Measurements from ENCODE around the gene TARBP1. TPM values are rescaled to one million over a fixed set of nuclear protein-coding genes. Genes with fewer than 3 reads are reported as not detected.

Gene TARBP1
- total and polyA plus RNA-seq, 2 of the 8 experiments (the other 6 are each of a cell fraction or from before 2014, with no cell fraction given), result 21.9 to 32.3 TPM

DNA sequence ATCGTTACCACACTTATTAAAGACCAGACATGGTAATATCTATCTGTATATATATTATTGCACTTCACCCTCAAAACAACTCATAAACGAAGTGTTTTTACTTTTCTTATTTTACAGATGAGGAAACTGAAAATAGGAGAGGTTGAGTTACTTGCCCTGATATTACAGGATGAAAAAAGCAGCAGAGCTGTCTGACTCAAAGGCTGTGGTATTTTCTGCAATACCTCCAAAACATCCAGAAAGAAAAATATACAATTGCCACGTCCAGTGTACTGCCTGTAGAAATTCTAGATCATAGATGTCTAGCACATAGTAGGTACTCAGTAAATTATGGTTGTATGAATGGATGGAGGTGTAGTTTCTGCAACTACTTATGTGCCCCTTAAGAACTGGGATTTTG, 5.2 kb upstream of the TARBP1 start:
- H4K20me1 ChIP-seq (replicated peaks in 1 of 2; ENCODE audit: control insufficient read depth in 1 of 2, insufficient read depth in 2 of 2, low read length in 2 of 2), result no peaks in the 10 kb centered on the region
- no peak overlapping the region for H4K5ac ChIP-seq (ENCODE audit: insufficient read length, low read depth, low read length)
- H3K27me3 ChIP-seq (replicated peaks in 1 of 4; ENCODE audit: control insufficient read depth in 3 of 4, extremely low read depth in 1 of 4, insufficient read depth in 3 of 4, low read length in 3 of 4), result peaks cover 0 to 9% (median 4%) of the 10 kb centered on the region in 4 experiments; a peak in 6 of 7 replicates
- H3K4ac ChIP-seq (replicated peaks; ENCODE audit: insufficient read length, low read depth, low read length), result no peak overlapping the region
- peaks cover 2% of the 10 kb centered on the region; the same call in 1 of the 2 replicates for H3K23me2 ChIP-seq (ENCODE audit: low read depth, low read length)
- no peak overlapping the region for H3K27ac ChIP-seq (ENCODE audit: low read depth, low read length)
- H4K8ac ChIP-seq (ENCODE audit: extremely low read depth, insufficient read depth, low read length), result no peak overlapping the region
- TF ChIP-seq SIRT6 (IDR thresholded peaks at IDR 0.05; ENCODE audit: low read length) (no peak), SUZ12 (IDR thresholded peaks at IDR 0.05; ENCODE audit: low read length) (no peak)
- H4K91ac ChIP-seq (replicated peaks; ENCODE audit: insufficient read length, low read length), result no peak overlapping the region
- WGBS, 2 experiments (ENCODE audit: extremely low coverage in 1 of 2, insufficient coverage in 1 of 2, insufficient read length in 1 of 2, insufficient replicate concordance in 2 of 2, low coverage in 1 of 2, low lambda C conversion rate in 2 of 2, missing lambda C conversion rate in 1 of 2), result 73% methylated on average over 3 of the region's 3 CpGs; no CpG with 5 or more reads in 1 of the 2 experiments
- no peaks in the 10 kb centered on the region for H3K9me3 ChIP-seq (ENCODE audit: insufficient read depth in 2 of 2, low read depth in 1 of 2, low read length in 1 of 2)
- peaks cover 0 to 2% (median 0%) of the 10 kb centered on the region in 4 experiments; a peak in 1 of 7 replicates for H3K4me1 ChIP-seq (replicated peaks in 1 of 4; ENCODE audit: control insufficient read depth in 3 of 4, insufficient read depth in 4 of 4, low read length in 3 of 4)
- no peak overlapping the region for H2BK12ac ChIP-seq (ENCODE audit: low read depth, low read length)
- H3K4me3 ChIP-seq (ENCODE audit: extremely low read depth in 1 of 4, insufficient read depth in 2 of 4, low read depth in 3 of 4, low read length in 4 of 4), result no peak overlapping the region
- H2BK20ac ChIP-seq (ENCODE audit: low read length), result no peak overlapping the region
- CTCF ChIA-PET (ENCODE audit: partially characterized antibody), result interaction anchor here (0.7 to 3.6 kb wide), 2 partner anchors 8 to 15 kb away, joined by 3 to 9 read pairs; no protein-coding TSS in a partner anchor
- H2AFZ ChIP-seq (ENCODE audit: low read length), result no peak overlapping the region
- H3K4me2 ChIP-seq (ENCODE audit: insufficient read depth in 1 of 2, low read depth in 2 of 2, low read length in 2 of 2), result no peak overlapping the region
- H2BK15ac ChIP-seq (ENCODE audit: low read length), result no peak overlapping the region
- no peak overlapping the region for H3K56ac ChIP-seq (replicated peaks; ENCODE audit: insufficient read length, low read depth, low read length)
- H2BK120ac ChIP-seq (replicated peaks; ENCODE audit: low read depth, low read length), result no peak overlapping the region
- H3K36me3 ChIP-seq (ENCODE audit: control insufficient read depth in 2 of 4, insufficient read depth in 4 of 4, low read length in 3 of 4), result no peaks in the 10 kb centered on the region
- no peak overlapping the region for H2BK5ac ChIP-seq (ENCODE audit: low read depth, low read length)
- H3K9ac ChIP-seq (replicated peaks in 1 of 4; ENCODE audit: extremely low read depth in 1 of 4, low read depth in 3 of 4, low read length in 3 of 4), result no peak overlapping the region
- H3K23ac ChIP-seq (ENCODE audit: insufficient read length), result no peak overlapping the region
- DNase-seq (ENCODE audit: low read depth in 1 of 2, low spot score in 2 of 2) (no peak), FAIRE-seq (no peak)
- no peak overlapping the region for H2AK5ac ChIP-seq (ENCODE audit: low read depth, low read length)
- POLR2A ChIA-PET (ENCODE audit: partially characterized antibody), result no interaction called here
- H3K18ac ChIP-seq (ENCODE audit: extremely low read depth, low read length), result no peak overlapping the region
- H3K14ac ChIP-seq (ENCODE audit: insufficient read length), result no peak overlapping the region
- no peaks in the 10 kb centered on the region for H3K79me2 ChIP-seq (ENCODE audit: control insufficient read depth in 1 of 2, insufficient read depth in 2 of 2, low read length in 2 of 2)
- no peaks in the 10 kb centered on the region for H3K79me1 ChIP-seq (ENCODE audit: low read depth, low read length)
